ENCODE results near the gene DTD1. TPM values are rescaled to one million over a fixed set of nuclear protein-coding genes. Genes with fewer than 3 reads are reported as not detected.

DTD1 gene
- total RNA-seq, 2 donors from 2014 or later = 8.9 to 16.1 TPM

DNA sequence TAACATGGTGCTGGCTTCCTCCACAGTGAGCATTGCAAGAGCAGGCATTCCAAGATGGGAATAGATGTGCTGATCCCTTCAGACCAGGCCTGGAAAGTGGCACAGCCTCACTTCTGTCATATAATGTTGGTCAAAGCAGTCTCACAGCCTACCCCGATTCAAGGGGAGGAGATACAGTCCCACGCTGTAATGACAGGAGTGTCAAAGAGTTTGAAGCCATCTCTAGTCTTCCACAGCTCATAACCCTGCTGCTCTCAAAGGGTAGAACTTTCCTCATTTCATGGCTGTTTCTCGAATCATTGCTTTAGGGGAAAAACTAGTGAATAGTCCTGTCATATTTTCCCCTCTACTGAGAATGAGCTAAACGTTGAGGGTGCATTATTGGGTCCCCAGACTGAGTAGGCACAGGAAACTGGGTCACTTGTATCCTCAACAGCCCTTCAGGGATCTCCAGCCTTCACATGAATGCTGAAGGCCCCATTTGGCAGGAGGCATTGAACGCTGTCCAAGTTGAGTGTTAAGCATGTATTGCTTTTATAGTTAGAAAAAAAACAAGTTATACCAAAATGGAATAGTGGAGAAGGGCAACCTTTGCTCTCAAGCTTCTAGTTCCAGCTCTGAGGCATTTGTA, 27.3 kb downstream of the DTD1 start:
- 47 to 68% methylated on average over 5 of the region's 5 CpGs for WGBS, 2 donors

DNA sequence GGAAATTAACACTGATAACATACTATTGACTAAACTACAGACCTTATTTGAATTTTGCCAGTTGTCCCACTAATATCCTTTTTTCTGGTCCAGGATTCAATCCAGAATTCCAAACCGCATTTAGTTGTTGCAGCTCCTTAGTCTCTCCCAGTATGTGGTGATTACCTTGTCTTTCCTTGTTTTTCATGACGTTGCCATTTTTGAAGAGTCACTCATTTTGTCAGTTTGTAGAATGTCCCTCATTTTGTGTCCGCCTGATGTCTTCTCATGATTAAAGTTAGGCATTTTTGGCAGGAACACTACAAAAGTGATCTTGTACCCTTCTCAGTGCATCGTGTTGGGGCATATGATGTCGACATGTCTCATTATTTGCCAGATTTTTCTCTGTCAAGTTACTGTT, 33.1 kb downstream of the DTD1 start:
- TF ChIP-seq, protein P1, sequence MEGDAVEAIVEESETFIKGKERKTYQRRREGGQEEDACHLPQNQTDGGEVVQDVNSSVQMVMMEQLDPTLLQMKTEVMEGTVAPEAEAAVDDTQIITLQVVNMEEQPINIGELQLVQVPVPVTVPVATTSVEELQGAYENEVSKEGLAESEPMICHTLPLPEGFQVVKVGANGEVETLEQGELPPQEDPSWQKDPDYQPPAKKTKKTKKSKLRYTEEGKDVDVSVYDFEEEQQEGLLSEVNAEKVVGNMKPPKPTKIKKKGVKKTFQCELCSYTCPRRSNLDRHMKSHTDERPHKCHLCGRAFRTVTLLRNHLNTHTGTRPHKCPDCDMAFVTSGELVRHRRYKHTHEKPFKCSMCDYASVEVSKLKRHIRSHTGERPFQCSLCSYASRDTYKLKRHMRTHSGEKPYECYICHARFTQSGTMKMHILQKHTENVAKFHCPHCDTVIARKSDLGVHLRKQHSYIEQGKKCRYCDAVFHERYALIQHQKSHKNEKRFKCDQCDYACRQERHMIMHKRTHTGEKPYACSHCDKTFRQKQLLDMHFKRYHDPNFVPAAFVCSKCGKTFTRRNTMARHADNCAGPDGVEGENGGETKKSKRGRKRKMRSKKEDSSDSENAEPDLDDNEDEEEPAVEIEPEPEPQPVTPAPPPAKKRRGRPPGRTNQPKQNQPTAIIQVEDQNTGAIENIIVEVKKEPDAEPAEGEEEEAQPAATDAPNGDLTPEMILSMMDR (IDR thresholded peaks at IDR 0.05) = no peak
- no peak for TF ChIP-seq POLR2A (IDR thresholded peaks at IDR 0.05)
- intact Hi-C loops (cut with DNase I) = no loop called here

More for the DNA sequence above, 27.3 kb downstream of the DTD1 start:
- no peak overlapping the region for H3K4me3 ChIP-seq
- H3K36me3 ChIP-seq (replicated peaks in 1 of 2; ENCODE audit: insufficient read depth in 1 of 2, low read depth in 2 of 2) = no peaks in the 10 kb centered on the region
- intact Hi-C loops (cut with DNase I) = no loop called here
- no peaks in the 10 kb centered on the region for H3K27me3 ChIP-seq
- no peak overlapping the region for H3K27ac ChIP-seq
- H3K9me3 ChIP-seq = no peaks in the 10 kb centered on the region
- H3K4me1 ChIP-seq = no peaks in the 10 kb centered on the region
- ATAC-seq (no peak), DNase-seq (no peak)
- TF ChIP-seq, protein P1 (IDR thresholded peaks at IDR 0.05) = no peak
- TF ChIP-seq POLR2A (IDR thresholded peaks at IDR 0.05) = no peak

DNA sequence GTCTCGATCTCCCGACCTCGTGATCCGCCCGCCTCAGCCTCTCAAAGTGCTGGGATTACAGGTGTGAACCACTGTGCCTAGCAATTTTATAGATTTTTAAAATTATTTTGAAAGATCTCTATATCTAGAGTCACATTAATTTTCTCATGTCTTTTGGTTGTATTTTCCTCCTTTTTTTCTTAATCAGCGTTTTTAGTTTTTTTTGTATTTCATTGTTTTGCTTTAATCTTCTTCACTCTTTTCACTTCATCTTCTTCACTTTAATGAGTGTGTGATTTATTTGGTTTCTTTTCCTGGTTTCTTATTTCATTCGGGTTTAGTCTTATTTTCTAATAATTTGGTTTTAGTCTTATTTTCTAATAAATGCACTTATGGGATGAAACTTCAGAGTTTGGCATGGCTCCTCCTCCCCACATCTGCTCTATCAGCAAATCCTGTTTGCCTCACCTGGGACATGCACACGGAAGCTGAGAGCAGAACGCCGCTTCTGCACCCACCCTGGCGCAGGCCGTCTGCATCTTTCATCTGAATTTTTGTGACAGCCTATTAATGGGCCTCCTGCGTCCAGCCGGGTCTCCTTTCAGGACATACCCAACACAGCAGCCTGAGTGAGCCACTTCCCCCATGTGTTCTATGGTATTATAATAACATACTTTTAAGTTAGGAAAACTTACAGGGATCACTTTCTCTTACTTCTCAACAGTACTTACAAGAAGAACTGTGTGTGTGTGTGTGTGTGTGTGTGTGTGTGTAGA, 35.5 kb downstream of the DTD1 start:
- DNase-seq = no peak
- TF ChIP-seq, protein P1 (IDR thresholded peaks at IDR 0.05) = no peak
- TF ChIP-seq POLR2A (IDR thresholded peaks at IDR 0.05) = no peak
- Histone ChIP-seq H3K4me1 (no peaks in the 10 kb centered on the region), H3K4me3 (no peak overlapping the region), H3K27me3 (no peaks in the 10 kb centered on the region), H3K27ac (no peak overlapping the region), H3K36me3 (replicated peaks in 1 of 2; ENCODE audit: insufficient read depth in 1 of 2, low read depth in 2 of 2) (no peaks in the 10 kb centered on the region), H3K9me3 (no peaks in the 10 kb centered on the region)
- intact Hi-C loops (cut with DNase I) = no loop called here
- ATAC-seq = no peak
- 83 to 89% methylated on average over 14 of the region's 14 CpGs for WGBS, 2 donors

More for the DNA sequence above, 33.1 kb downstream of the DTD1 start:
- no peak for ATAC-seq
- Histone ChIP-seq H3K36me3 (replicated peaks in 1 of 2; ENCODE audit: insufficient read depth in 1 of 2, low read depth in 2 of 2) (no peaks in the 10 kb centered on the region), H3K4me1 (no peaks in the 10 kb centered on the region), H3K9me3 (no peaks in the 10 kb centered on the region), H3K4me3 (no peak overlapping the region), H3K27ac (no peak overlapping the region), H3K27me3 (no peaks in the 10 kb centered on the region)
- DNase-seq = no peak
- 88 to 92% methylated on average over 5 of the region's 5 CpGs for WGBS, 2 donors

DNA sequence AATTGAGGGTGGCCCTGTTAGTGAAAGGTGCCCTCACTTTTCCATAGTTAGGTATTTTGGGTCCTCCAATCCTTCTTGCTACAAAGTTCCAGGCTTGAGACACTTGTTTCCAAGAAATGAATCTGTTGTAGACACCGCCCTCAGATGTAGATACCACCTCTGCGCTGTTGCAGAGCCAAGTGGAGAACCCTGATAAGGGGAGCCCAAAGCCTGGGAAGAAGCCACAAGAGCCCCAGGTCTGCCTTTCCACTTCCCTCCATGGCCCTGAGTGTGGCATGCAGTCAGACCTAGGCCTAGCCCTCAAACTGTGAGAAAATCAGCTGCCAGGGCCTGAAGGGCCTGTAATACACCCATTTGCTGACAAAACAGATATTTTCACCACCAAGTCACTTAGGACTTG, 37.1 kb downstream of the DTD1 start:
- H3K4me3 ChIP-seq = no peak overlapping the region
- intact Hi-C loops (cut with DNase I) = no loop called here
- no peak for ATAC-seq
- H3K27me3 ChIP-seq = no peaks in the 10 kb centered on the region
- H3K9me3 ChIP-seq = no peaks in the 10 kb centered on the region
- H3K27ac ChIP-seq = no peak overlapping the region
- TF ChIP-seq, protein P1 (IDR thresholded peaks at IDR 0.05) = no peak
- TF ChIP-seq POLR2A (IDR thresholded peaks at IDR 0.05) = no peak
- H3K36me3 ChIP-seq (replicated peaks in 1 of 2; ENCODE audit: insufficient read depth in 1 of 2, low read depth in 2 of 2) = no peaks in the 10 kb centered on the region
- H3K4me1 ChIP-seq = no peaks in the 10 kb centered on the region
- WGBS, 2 donors = 44 to 66% methylated on average over 2 of the region's 2 CpGs
- DNase-seq = no peak
